ENCODE data around the gene ANGPTL1.

DNA sequence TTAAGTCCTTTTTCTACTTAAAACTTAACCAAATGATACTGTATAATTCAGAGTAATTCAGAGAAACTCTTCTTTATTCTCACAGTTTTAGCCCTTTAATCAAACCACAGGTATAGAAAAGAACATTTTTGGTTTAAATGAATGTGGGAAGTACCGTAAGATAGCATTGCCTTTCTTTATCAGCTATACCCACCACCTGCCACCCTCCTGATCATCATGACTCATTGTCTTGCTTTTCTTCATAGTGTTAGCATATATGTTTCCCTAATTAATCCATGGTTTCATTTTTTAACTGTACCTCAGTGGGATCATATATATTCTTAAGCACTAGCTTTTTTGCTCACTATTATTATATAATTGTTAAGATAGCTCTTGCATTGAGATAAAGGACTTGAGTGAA, 27.5 kb upstream of the ANGPTL1 start:
- TF ChIP-seq ZBTB20 (tag by site-specific recombination; IDR thresholded peaks at IDR 0.05) (no peak), HOXA7 (CRISPR knock-in tag; IDR thresholded peaks at IDR 0.05; ENCODE audit: borderline replicate concordance) (no peak), ZNF776 (tag by site-specific recombination; IDR thresholded peaks at IDR 0.05; ENCODE audit: borderline replicate concordance) (no peak), ZNF266 (tag by site-specific recombination; IDR thresholded peaks at IDR 0.05; ENCODE audit: low read depth) (no peak), ZNF549 (tag by site-specific recombination; IDR thresholded peaks at IDR 0.05) (no peak), ZBTB17 (tag by site-specific recombination; IDR thresholded peaks at IDR 0.05) (no peak), ZNF660 (tag by site-specific recombination; IDR thresholded peaks at IDR 0.05) (no peak)
- TF ChIP-seq, protein P1, sequence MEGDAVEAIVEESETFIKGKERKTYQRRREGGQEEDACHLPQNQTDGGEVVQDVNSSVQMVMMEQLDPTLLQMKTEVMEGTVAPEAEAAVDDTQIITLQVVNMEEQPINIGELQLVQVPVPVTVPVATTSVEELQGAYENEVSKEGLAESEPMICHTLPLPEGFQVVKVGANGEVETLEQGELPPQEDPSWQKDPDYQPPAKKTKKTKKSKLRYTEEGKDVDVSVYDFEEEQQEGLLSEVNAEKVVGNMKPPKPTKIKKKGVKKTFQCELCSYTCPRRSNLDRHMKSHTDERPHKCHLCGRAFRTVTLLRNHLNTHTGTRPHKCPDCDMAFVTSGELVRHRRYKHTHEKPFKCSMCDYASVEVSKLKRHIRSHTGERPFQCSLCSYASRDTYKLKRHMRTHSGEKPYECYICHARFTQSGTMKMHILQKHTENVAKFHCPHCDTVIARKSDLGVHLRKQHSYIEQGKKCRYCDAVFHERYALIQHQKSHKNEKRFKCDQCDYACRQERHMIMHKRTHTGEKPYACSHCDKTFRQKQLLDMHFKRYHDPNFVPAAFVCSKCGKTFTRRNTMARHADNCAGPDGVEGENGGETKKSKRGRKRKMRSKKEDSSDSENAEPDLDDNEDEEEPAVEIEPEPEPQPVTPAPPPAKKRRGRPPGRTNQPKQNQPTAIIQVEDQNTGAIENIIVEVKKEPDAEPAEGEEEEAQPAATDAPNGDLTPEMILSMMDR (tag by site-specific recombination; IDR thresholded peaks at IDR 0.05) = no peak
- TF ChIP-seq, protein P2, sequence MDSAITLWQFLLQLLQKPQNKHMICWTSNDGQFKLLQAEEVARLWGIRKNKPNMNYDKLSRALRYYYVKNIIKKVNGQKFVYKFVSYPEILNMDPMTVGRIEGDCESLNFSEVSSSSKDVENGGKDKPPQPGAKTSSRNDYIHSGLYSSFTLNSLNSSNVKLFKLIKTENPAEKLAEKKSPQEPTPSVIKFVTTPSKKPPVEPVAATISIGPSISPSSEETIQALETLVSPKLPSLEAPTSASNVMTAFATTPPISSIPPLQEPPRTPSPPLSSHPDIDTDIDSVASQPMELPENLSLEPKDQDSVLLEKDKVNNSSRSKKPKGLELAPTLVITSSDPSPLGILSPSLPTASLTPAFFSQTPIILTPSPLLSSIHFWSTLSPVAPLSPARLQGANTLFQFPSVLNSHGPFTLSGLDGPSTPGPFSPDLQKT (IDR thresholded peaks at IDR 0.05; ENCODE audit: borderline replicate concordance, low read depth, low read length) = no peak
- TF ChIP-seq, protein P3, sequence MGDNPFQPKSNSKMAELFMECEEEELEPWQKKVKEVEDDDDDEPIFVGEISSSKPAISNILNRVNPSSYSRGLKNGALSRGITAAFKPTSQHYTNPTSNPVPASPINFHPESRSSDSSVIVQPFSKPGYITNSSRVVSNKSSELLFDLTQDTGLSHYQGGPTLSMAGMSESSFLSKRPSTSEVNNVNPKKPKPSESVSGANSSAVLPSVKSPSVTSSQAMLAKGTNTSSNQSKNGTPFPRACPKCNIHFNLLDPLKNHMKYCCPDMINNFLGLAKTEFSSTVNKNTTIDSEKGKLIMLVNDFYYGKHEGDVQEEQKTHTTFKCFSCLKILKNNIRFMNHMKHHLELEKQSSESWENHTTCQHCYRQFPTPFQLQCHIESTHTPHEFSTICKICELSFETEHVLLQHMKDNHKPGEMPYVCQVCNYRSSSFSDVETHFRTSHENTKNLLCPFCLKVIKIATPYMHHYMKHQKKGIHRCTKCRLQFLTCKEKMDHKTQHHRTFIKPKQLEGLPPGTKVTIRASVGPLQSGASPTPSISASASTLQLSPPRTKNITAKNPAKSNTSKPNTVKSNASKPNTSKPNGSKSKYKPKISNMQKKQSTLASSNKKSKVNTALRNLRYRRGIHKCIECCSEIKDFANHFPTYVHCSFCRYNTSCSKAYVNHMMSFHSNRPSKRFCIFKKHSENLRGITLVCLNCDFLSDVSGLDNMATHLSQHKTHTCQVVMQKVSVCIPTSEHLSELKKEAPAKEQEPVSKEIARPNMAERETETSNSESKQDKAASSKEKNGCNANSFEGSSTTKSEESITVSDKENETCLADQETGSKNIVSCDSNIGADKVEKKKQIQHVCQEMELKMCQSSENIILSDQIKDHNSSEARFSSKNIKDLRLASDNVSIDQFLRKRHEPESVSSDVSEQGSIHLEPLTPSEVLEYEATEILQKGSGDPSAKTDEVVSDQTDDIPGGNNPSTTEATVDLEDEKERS (tag by site-specific recombination; IDR thresholded peaks at IDR 0.05) = no peak
- TF ChIP-seq, protein P4, sequence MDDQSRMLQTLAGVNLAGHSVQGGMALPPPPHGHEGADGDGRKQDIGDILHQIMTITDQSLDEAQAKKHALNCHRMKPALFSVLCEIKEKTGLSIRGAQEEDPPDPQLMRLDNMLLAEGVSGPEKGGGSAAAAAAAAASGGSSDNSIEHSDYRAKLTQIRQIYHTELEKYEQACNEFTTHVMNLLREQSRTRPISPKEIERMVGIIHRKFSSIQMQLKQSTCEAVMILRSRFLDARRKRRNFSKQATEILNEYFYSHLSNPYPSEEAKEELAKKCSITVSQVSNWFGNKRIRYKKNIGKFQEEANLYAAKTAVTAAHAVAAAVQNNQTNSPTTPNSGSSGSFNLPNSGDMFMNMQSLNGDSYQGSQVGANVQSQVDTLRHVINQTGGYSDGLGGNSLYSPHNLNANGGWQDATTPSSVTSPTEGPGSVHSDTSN (CRISPR knock-in tag; IDR thresholded peaks at IDR 0.05) = no peak
- TF ChIP-seq, protein P5, sequence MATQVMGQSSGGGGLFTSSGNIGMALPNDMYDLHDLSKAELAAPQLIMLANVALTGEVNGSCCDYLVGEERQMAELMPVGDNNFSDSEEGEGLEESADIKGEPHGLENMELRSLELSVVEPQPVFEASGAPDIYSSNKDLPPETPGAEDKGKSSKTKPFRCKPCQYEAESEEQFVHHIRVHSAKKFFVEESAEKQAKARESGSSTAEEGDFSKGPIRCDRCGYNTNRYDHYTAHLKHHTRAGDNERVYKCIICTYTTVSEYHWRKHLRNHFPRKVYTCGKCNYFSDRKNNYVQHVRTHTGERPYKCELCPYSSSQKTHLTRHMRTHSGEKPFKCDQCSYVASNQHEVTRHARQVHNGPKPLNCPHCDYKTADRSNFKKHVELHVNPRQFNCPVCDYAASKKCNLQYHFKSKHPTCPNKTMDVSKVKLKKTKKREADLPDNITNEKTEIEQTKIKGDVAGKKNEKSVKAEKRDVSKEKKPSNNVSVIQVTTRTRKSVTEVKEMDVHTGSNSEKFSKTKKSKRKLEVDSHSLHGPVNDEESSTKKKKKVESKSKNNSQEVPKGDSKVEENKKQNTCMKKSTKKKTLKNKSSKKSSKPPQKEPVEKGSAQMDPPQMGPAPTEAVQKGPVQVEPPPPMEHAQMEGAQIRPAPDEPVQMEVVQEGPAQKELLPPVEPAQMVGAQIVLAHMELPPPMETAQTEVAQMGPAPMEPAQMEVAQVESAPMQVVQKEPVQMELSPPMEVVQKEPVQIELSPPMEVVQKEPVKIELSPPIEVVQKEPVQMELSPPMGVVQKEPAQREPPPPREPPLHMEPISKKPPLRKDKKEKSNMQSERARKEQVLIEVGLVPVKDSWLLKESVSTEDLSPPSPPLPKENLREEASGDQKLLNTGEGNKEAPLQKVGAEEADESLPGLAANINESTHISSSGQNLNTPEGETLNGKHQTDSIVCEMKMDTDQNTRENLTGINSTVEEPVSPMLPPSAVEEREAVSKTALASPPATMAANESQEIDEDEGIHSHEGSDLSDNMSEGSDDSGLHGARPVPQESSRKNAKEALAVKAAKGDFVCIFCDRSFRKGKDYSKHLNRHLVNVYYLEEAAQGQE (tag by site-specific recombination; IDR thresholded peaks at IDR 0.05) = no peak

Measured in HEK293 (cell line).